HG03442 (cell line): ENCODE data around the gene EFNA5.
A peak's percentile ranks its signal among the peaks of the same experiment; 100 is the strongest.

Source experiments
- ATAC-seq: cut with Tn5 transposase; IDR thresholded peaks from one replicate; pipeline ENCODE4 v1.9.1; 2021; ENCODE audit warnings: mild to moderate bottlenecking, moderate library complexity; ENCODE audit not compliant: unreplicated experiment

The EFNA5 gene

DNA sequence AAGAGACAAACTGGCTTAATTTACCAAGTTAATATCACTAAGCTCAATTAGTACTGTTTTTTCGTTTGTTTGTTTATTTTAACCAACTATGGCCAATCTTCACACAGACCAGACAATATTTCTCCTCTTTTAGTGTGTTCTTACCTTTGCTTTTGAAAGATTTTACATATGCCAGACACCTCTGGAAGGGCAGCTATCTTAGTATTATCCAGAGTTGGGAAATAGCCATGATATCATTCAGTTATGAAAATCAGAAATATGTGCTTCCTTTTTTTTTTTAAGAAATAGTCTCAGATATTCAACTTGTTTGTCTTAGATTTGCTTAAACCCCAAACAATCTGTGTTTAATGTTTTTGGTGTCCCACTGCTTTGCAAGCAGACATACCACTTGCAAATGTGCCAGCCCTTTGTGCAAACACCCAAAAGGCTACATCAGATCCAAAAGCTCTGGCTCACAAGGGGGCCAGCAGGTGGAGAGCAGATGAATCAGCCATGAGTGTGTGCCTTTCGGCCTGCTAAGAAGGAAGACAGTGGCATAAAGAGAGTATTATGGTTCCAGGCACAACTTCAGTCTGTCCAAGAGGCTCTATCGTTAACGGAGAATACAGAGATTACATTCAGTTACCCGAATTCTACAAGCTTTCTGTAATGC, 147.6 kb downstream of the EFNA5 start:
- ATAC-seq = no peak

DNA sequence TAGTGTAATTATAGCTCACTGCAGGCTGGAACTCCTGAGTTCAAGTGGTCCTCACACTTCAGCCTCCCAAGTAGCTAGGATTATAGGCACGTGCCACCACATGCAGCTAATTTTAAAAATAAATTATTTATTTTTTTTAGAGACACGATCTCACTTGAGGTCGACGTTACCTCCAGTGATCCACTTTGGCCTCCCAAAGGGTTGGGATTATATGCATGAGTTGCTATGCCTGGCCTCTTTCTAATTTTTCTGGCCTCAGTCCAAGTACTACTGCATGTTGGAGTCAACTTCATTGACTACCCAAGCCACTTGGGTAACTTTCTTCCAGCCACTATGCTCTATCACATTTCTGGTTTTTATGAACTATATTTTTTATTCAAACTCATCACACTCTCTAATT, 148.3 kb downstream of the EFNA5 start:
- ATAC-seq = no peak

DNA sequence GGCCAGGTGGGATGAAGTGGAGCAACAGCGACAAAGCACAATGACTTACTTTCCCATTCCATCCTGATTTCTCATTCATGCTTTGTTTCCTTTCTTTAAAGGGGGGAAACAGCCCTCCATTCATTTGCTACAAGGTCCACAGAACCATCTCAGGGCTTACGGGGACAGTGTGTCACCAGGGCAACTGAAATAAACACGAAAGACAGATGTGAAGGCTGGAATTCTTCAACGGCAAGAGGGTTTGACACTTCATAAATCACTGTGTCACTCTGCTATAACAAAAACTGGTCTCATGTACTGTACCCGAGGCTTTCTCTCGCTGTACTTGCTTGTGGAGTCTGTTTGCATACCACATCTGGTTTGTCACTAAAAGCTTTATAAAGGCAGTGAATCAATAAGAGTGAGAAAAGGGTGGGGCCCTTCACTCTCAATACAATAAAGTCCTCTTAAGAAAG, 150.8 kb downstream of the EFNA5 start:
- ATAC-seq = no peak

DNA sequence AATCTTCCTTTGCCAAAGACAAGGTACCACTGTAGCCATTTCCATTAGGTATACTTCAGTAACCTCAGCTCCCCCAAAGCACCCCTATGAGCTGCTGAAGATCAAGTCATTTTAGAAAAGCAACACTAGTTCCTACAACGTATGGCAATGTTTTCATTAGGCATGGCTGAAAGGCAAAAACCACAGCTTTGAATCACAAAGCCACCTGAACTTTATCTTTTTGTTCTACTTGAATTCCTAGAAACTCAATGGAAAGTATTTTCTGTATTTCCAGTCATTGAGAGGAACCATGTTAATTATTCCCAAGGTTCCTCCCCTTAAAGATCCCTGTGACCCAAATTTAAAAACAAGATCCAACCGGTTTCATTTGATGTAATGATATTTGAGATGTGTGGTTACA, 152.1 kb downstream of the EFNA5 start:
- ATAC-seq = no peak

DNA sequence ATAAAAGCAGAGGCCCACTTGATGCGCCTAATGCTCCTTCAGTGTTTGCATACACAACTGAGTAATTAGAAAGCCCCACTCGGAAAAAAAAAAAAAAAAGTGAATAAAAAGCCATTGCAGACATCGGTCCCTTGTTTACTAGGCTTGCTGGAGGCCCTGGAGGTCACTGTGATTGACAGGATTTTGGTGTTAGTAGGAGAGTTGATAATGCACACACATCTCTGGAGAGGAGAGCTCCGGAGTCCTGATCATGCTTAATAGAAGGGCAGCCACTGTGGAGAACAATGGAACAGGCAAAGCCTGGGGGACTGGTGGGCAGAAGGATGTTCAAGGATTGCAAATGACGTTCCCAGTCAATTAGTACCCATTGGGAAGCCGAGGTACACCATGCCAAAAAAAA, 152.5 kb downstream of the EFNA5 start:
- no peak for ATAC-seq

DNA sequence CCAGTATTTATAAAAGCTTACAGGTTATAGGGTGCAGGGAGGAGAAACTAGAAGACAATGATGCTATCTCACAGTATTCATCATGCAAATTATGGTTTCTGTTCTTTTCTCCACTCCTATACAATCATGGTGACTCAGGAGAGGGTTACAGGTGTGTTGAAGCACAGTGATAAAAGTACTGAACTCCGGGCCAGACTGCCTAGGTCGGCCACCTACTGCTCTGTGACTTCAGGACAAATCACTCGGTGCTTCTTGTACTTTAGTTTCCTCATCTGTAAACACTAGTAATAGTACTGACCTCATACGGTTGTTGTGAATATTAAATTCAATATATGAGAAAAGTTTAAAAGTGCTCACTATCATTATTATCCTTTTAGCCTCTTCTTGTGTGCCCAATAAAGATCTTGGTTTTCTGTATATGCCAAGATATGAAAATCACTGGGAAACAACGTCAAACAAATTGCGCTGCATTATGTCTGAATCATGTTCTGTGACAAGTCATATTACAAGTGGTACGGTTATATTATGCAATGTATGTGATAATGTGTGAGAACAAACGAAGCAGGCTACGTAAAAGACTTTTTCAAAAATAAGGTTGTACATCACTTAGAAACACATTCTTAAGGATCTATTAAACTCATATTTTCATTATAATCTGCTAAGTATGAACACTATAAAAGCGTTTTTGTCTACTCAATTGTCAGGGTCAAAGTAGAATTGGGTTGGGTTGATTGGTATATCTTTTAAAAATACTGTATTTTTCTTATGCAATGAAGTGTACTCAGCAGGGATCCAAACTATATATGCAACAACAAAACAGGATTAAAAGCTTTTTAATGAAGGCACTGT, 153.3 kb downstream of the EFNA5 start:
- ATAC-seq = no peak

DNA sequence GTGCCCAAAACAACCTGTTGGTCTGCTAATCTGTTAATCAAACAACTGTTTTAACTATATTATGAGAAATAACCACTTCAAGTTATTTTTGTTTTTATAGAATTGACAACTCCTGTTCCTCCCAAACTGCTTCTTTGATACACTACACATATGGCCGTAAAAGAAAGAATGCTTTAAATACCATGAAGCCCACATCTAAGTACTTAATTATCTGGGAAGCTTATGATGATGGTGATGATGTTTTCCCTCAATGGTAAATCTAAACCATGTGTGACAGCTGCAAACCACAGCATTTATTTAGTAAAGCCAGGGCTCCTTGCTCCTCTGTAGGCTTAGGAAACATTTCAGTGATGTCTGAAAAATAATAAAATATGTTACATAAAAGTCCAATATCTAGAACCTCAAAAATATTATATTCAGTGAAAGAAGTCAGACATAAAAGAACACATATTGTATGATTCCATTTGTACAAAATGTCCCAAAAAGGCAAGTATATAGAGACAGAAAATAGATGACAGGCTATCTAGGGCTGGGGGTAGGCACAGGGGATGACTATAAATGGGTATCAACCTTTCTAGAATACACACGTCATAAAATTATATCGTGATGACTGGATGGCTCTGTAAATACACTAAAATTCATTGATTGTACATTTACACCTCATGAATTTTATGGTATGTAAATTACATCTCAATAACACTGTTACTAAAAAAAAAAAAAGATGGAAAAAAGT, 154.1 kb downstream of the EFNA5 start:
- no peak for ATAC-seq

DNA sequence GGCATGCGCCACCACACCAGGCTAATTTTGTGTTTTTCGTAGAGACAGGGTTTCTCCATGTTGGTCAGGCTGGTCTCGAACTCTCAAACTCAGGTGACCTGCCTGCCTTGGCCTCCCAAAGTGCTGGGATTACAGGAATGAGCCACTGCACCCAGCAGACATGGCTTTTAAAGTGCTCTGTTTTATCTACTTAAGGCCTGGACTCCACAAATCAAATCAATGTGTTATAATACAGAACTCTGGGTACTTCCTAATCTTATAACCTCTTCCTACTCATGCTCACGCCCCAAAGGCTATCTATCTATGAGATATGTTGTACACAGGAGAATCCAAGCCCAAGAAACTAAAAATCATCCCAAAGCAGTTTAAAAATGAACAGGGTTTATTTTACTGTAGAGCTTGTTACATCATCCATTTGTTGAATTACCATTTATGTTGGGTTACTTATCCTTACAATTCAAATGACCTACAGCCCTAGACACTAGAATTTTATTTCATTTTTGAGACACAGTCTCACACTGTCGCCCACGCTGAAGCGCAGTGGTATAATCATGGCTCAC, 155.1 kb downstream of the EFNA5 start:
- no peak for ATAC-seq

DNA sequence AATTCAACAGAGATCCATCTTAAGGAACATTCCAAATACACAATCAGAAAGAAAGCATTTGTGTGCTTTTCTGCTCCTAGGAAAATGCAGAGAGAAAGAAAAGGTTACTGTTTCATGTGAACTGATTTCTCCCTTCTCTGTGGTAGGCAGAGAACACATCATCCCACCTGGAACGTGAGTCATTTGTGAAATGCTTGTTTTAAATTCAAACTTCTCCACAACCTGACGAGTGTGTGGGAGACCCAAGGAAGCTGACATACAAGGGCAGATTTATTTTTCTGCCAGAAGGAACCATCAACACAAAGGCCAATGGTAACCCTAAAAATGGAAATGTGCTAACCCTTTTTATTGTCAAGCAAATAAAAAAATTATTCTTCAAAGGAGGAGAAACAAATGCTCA, 156.4 kb downstream of the EFNA5 start:
- ATAC-seq = peak; percentile 41

DNA sequence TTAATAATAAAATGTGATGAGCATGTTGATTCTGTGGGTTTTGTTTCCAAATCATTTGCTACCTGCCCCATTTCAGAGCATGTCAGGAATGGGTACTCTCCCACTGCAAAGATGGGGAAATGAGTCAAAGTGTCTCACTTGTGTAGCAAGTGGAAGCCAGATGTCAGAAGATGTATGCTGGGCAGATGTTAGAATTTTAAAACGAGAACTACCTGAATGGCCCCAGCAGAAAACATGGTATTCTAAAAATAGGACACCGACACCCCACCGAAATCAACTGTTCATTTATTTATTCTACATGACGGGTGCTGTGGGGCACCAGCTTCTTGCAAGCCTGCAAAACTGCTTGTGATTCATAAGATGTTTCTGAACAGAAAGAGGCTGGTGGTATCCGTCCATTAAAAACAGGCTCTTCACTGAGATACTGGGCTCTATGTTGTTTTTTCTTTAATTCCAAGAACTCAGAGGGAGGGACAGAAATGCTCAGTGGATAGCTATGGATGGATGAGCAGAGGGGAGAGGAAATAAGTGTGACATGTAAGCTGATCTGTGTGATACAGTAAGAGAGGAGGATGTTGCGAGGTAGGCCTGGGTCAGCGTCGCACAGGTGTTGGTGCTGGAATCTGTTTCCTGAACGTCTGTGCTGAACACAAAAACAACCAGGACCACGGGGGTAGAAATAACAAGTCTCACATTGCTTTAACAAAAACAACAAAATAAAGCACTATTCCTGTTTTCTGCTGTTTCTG, 157.2 kb downstream of the EFNA5 start:
- no peak for ATAC-seq

DNA sequence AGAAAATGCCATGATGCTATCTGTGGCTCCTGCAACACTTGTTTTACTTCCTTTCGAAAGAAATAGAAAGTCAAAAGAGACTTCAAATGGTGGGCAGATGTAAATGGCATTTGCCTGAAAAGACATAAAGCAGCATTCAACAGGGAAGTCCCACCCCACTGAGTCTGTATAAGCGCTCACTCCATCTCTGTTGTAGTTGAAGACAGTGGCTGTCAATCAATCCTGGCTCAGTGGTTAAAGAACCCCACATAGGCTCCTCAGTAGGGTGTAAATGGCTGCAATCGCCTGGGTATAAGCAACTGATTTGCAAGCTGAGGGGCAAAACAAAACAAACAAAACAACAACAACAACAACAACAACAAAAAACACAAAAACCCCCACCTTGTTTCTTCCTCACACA, 158.7 kb downstream of the EFNA5 start:
- ATAC-seq = no peak

DNA sequence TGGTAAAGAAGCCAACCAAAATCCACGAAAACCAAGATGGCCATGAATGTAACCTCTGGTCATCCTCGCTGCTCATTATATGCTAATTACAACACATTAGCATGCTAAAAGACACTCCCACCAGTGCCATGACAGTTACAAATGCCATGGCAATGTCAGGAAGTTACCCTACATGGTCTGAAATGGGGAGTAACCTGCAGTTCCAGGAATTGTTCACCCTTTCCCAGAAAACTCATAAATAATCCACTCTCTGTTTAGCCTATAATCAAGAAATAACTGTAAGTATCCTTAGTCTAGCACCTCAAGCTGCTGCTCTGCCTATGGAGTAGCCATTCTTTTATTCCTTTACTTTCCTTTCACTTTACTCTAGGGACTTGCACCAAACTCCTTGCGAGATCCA, 160.6 kb downstream of the EFNA5 start:
- no peak for ATAC-seq

DNA sequence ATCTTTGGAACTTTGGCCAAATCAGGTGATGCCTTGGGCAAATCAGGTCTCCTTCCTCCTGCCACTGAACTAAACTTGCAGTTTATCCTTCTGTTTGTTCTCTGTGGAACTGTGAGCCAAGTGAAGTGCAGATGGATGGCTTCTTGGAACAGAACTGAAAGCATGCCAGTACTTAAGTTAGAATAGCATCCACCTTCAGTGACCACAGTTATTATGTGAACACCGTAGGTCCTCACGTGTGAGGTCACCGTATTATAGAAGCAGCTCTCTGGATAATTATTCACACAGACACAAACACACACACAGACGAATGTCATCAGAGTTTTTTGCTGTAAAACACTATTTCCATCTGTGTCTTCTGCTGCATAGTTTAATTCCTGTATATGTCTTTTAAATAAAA, 162.6 kb downstream of the EFNA5 start:
- no peak for ATAC-seq

DNA sequence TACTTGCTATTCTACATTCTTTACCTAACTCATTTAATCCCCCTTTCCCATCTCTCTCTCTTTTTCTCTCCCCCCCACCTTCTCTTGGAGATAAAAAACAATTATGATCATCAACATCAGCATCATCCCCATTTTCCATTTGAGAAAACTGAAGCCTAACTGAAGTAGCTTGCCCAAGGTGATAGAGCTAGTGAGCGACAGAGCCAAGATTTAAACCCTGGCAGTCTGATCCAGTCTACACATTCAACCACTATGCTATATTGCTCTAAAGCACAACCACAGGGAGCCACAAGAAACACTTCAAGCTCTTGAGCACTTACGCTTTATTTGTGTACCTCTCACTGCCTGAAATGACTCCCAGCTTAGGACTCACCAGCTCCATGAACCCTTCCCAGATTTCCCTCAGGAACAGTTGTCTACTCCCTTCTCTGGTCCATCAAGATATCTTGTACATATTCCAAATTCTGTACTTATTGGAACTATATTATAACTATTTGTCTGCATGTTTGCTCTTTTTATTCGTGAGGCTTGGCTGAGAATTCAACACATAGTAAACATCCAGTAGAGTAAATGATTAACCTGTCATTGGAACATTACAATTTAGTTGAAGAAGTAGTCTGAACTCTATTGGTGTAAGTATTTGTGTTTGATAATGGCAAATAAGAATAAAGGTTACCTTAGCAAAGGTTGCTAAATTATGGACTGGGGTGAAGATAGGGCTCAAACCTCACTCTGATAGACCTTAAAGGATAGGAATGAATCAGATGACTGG, 164.8 kb downstream of the EFNA5 start:
- no peak for ATAC-seq

DNA sequence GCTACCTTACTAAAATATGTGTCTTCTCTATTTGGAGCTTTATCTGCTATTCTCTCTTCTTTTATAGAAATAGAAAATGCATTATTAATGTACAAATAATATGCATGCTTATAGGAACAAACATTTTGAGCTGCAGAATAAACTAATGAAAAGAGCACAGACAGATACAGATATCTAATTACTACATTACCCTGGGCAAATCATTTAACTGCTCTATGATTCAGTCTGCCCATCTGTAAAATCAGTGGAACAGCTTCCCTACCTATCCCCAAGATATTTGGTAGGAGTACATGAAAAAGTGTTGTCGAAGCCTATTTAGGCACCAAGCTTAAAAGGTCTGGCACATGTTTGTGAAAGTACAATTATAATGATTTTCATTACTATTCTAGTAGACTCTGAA, 166.3 kb downstream of the EFNA5 start:
- ATAC-seq = no peak

DNA sequence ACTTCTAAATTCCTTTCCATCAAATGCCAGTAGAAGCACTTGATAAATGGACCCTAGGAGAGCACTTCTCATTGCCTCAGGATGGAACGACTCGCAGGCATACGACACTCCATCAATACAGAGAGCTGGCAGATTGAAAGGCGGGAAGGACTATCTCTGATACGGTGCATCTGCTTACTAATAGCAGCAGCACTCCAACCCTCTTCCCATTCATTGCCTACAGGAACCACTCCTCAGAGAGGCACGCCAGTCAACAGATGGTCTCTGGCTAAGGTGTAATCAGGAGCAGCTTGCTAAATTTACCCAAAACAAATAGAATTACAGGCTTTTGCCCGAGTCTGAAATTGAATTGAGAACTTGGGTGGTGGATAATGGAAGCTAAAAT, 168.1 kb downstream of the EFNA5 start:
- ATAC-seq = no peak

DNA sequence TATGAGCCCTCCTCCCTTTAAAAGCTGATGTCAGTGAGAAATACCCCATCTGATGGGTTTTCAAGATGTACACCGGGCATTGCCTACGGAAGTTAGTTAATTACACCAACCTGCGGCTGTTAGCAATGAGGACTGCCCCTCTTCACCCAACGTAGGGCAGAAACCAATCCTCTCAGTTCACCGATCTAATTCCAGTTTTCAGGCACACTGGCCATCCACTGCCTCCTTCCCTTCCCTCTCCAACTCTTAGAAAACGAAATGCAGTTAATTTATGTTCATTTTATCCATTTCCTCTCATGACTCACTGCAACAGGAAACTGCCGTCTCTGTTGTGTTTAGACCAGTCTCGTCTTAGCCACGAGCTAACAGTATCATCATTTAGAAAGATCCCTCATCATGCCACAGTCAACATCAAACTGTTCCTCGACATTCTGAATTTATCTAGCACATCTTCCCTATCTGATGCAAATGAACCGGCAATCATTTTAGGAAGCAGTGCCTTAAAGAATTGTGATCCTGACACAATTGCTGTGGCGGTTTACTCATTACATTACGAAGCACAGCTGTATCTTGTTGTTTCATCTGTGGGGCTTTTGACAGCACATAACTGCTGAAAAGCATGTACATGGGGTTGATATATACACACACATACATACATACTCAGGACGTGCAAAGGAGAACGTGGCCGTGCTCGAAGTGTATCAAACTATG, 168.6 kb downstream of the EFNA5 start:
- ATAC-seq = no peak

DNA sequence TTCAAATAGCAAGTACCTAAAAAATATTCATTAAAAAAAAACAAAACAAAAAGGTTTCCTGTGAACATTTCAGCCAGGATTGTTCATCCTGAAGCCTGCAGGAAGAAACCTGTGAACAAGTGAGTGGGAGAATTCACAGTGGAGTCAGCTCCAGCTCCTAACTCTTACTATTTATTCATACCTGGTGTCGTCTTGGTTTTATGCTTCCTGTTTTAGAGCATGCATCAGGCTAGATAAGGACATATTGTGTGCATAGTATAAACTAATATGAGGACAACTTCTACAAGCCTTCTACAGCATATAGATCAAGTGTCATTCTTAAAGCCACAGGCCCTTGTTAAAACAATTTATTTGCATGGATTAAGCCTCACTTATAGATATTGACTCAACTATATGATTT, 169.9 kb downstream of the EFNA5 start:
- no peak for ATAC-seq

DNA sequence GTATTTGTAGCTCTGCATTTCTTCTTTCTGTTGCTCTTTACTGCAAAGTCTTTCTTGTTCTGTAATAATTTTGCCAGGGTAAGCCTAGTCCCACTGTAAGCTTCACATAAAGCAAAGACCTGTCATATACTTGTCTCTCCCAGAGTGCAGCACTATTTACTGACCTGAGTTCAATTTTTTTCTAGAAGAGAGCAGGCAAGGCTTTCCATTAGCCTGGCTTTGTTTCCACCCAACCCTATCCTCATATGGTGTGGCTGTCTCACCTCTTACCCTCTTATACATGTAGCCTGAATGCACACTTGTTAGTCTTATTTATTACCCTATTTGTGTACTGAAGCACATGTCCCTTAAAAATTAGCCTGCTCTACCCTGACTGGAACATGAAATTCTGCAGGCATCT, 170.4 kb downstream of the EFNA5 start:
- ATAC-seq = no peak
